Measurements from ENCODE around the gene MEIKIN.
A peak's percentile ranks its signal among the peaks of the same experiment; 100 is the strongest.

The MEIKIN gene

DNA sequence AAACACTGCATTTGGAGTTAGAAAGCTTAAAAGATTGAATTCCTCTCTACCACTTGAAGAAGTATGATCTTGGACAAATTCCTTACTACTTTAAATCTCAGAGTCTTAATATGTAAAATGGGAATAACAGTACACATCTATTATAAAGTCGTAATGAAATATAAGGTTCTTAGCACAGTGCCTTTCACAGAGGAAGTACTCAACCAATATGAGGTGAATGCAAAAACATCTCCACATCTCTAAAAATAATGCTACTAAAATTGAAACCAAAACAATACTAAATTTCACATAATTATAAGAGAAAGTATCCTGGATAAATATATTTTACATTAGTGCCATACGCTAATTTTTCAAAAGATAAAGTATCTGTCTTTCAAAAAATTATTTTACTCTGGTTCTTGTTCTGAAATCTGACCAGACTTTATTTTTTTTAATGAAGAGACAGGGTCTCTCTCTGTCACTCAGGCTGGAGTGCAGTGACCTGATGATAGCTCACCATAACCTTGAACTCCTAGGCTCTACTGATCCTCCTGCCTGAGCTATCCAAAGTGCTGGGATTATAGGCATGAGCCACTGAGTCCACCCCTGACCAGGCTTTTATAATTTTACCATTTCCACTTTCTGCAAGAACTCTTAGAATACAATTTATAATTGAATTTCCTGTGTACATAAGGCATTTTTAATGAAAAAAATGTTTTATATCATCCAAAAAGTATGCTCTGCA, 127.3 kb downstream of the MEIKIN start:
- Histone ChIP-seq H3K27ac (ENCODE audit: low read depth in 2 of 2, low read length in 2 of 2) (no peak overlapping the region), H3K36me3 (ENCODE audit: control insufficient read depth in 2 of 2, insufficient read depth in 2 of 2, low read length in 2 of 2) (no peaks in the 10 kb centered on the region), H3K4me3 (ENCODE audit: low read length in 2 of 2) (no peak overlapping the region), H3K27me3 (ENCODE audit: control insufficient read depth in 2 of 2, insufficient read depth in 2 of 2, low read length in 2 of 2) (no peaks in the 10 kb centered on the region), H3K9ac (ENCODE audit: low read depth in 1 of 2, low read length in 2 of 2) (no peak overlapping the region), H3K9me3 (ENCODE audit: control insufficient read depth in 2 of 2, low read length in 2 of 2) (no peaks in the 10 kb centered on the region), H3K4me1 (ENCODE audit: control insufficient read depth in 2 of 2, insufficient read depth in 2 of 2, low read length in 2 of 2) (no peaks in the 10 kb centered on the region)

DNA sequence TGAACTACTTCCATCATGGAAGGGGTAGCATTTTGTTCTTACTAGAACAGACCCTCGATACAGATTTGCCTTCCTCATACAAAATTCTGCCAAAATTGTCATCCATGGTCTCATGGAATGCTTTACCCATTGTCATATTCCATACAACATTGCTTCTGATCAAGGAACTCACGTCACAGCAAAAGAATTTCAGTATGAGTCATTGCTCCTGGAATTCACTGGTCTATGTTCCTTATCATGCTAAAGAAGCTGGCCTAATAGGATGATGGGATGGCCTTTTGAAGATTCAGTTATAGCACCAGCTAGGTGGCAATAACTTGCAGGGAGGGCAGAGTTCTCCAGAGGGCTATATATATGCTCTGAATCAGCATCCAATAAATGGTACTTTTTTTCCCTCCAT, 130.5 kb downstream of the MEIKIN start:
- no peak overlapping the region for H3K9ac ChIP-seq (ENCODE audit: low read depth in 1 of 2, low read length in 2 of 2)
- H3K36me3 ChIP-seq (ENCODE audit: control insufficient read depth in 2 of 2, insufficient read depth in 2 of 2, low read length in 2 of 2), result no peaks in the 10 kb centered on the region
- no peak overlapping the region for H3K27ac ChIP-seq (ENCODE audit: low read depth in 2 of 2, low read length in 2 of 2)

DNA sequence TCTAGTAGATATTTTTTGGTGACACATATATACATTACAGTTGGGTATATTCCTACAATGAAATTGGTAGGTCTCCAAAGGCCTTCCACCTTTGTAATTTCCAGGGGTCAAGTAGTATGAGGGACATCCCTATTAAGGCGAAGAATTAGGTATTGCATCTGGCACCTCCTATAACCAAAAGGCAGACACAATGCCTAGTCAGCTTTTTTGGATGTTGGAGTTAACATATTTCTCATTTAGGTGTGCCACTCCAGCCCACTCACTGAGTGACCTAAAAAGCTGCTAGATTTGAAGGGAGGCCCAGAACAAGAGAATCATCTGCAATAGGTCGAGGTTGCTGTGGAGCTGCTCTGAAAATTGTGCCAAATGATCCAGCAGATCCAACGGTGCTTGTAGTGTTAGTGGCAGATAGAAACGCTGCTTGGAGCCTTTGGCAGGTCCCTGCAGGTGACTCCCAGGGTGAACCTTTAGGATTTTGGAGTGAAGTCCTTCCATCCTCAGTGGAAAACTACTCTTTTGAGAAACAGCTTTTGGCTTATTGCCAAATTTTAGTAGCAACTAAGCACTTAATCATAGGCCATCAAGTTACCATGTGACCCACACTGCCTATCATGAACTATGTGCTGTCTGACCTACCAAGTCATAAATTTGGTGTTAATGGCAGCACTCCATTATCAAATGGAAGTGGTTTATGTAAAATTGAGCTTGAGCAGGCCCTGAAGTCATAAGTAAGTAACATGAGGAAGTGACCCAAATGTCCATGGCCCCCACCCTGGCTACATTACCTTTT, 132.9 kb downstream of the MEIKIN start:
- no peak overlapping the region for H3K9ac ChIP-seq (ENCODE audit: low read depth in 1 of 2, low read length in 2 of 2)
- H3K27me3 ChIP-seq (ENCODE audit: control insufficient read depth in 2 of 2, insufficient read depth in 2 of 2, low read length in 2 of 2), result no peaks in the 10 kb centered on the region

More for the DNA sequence above, 130.5 kb downstream of the MEIKIN start:
- no peaks in the 10 kb centered on the region for H3K27me3 ChIP-seq (ENCODE audit: control insufficient read depth in 2 of 2, insufficient read depth in 2 of 2, low read length in 2 of 2)
- H3K4me3 ChIP-seq (ENCODE audit: low read length in 2 of 2), result no peak overlapping the region
- H3K9me3 ChIP-seq (ENCODE audit: control insufficient read depth in 2 of 2, low read length in 2 of 2), result no peaks in the 10 kb centered on the region
- H3K4me1 ChIP-seq (ENCODE audit: control insufficient read depth in 2 of 2, insufficient read depth in 2 of 2, low read length in 2 of 2), result no peaks in the 10 kb centered on the region

DNA sequence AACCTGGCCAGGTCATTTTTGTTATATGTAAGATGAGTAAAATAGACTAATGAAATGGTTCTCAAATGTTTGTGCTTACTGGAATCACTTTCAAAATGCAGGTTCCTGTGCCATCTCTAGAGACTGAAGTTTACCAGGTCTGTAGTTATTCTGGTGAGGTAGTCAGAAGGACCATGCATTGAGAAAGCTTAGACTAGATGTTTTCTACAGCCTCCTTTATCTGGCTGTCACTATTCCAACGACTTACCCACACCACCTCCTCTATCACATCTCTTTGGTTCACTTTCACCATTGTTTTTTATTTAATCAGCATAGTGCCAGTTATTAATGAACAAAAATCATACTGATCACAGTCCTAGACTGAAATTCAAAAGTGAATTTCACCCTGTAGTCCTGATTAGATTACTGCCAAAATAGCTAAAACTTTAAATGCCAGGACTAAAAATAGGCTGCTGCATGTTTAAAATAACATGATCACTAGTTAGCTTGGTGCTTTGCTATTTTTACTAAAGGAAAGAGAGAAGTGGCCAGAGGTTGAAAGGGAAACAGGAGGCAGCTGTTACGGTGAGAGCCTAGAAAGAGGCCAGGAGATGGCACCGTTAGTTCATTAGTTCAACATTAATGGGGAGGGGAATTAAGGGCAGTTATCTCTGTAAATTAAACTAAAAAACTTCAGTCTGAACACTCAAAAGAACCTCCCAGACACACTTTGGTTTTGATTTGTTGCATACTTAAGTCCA, 134.8 kb downstream of the MEIKIN start:
- Histone ChIP-seq H3K4me3 (ENCODE audit: low read length in 2 of 2) (no peak overlapping the region), H3K27ac (ENCODE audit: low read depth in 2 of 2, low read length in 2 of 2) (no peak overlapping the region), H3K9ac (ENCODE audit: low read depth in 1 of 2, low read length in 2 of 2) (no peak overlapping the region)

More for the DNA sequence above, 132.9 kb downstream of the MEIKIN start:
- Histone ChIP-seq H3K9me3 (ENCODE audit: control insufficient read depth in 2 of 2, low read length in 2 of 2) (no peaks in the 10 kb centered on the region), H3K36me3 (ENCODE audit: control insufficient read depth in 2 of 2, insufficient read depth in 2 of 2, low read length in 2 of 2) (no peaks in the 10 kb centered on the region), H3K27ac (ENCODE audit: low read depth in 2 of 2, low read length in 2 of 2) (no peak overlapping the region), H3K4me3 (ENCODE audit: low read length in 2 of 2) (no peak overlapping the region), H3K4me1 (ENCODE audit: control insufficient read depth in 2 of 2, insufficient read depth in 2 of 2, low read length in 2 of 2) (no peaks in the 10 kb centered on the region)

DNA sequence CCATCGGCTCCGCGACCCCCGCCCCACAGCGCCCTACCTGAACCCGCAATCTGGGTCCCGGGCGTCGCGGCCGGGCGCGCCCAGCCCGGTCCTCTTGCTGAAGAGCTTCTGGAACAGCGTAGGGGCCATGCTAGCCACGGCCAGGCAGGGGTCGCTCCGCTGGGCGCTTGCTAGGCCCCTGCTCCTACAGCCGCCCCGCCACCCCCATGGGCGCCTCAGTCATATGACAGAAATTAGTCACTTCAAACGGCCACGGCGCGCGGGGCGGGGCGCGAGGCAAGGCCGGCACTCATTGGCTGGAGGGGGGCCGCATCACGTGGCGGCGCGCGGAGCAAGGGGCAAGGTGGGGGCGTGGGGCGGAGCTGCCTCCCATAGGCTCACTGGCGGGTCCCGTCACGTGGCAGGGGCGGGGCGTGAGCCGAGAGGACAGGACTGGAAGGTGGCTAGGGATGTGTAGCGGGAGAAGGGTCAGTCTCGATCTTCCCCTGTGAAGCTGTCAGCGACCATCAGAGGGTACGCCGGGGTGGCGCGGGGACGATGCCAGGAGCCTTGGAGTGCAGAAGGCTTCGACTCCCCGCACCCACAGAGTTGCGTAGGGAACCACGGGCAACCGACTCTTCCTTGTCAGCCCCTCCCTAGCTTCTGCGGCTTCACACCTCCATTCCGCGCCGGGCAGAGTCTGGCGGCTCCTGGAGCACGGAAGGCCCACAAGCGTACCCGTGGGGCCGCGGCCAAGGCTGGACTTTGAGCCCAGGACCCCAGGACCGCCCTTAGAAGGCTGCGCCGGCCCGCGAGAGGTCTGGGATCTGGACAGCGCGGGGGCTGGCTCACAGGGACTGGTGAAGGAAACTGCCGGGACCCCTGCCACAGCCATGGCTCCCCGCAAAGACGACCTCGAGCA, 148.4 kb downstream of the MEIKIN start, which contains the start of gene FNIP1:
Gene FNIP1 (minus strand): TSS at position 225 of the 901 bp plus-strand sequence. CDS start 96 bp downstream, at position 129.
- Histone ChIP-seq H3K4me3 (ENCODE audit: low read length in 2 of 2) (peak within 1 kb of the TSS; percentile 94 to 98), H3K36me3 (ENCODE audit: control insufficient read depth in 2 of 2, insufficient read depth in 2 of 2, low read length in 2 of 2) (no peaks in the 10 kb centered on the region)

More for the DNA sequence above, 134.8 kb downstream of the MEIKIN start:
- H3K9me3 ChIP-seq (ENCODE audit: control insufficient read depth in 2 of 2, low read length in 2 of 2), result no peaks in the 10 kb centered on the region
- H3K4me1 ChIP-seq (ENCODE audit: control insufficient read depth in 2 of 2, insufficient read depth in 2 of 2, low read length in 2 of 2), result no peaks in the 10 kb centered on the region
- no peaks in the 10 kb centered on the region for H3K27me3 ChIP-seq (ENCODE audit: control insufficient read depth in 2 of 2, insufficient read depth in 2 of 2, low read length in 2 of 2)
- H3K36me3 ChIP-seq (ENCODE audit: control insufficient read depth in 2 of 2, insufficient read depth in 2 of 2, low read length in 2 of 2), result no peaks in the 10 kb centered on the region

DNA sequence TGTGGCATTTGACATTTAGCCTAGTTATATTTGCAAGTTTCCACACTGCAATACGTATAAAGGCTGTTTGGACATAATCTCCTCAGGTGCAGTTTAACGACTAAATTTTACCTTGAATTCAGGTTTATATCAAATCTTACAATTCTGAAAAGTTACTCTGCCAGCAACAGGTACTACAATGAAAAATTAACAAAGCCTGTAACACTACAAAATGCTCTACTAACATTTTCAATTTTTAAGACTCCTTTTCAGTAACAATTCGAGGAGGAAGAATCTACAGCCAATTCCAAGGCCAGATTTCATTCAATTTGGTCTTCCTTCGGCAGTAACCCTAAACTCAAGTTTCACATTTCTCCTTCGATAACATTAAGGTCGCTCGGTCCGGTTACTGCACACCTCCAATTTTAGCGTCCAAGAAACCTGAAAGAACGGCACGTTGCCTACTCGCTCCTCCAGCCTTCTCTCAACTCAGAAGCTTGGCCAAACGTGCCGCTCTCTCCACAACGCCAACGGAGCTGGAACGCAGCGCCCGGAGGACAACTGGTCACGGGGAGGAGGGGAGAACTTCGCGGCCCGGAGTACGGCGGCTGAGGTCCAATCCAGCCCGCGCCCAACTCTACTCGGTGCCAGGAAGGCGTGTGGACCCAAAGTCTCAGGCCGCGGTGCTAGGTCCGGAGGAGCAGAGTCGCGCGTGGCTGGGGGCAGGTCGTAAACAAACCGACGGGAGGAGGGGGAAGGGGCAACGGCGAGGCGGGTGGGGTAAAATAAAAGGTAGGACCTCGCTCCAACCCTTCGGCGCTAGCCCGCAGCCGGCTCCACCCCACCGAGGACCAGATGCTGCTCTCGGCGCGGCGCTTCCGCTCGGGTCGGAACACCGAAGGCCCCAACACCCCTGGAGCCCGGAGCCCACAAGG, 149.3 kb downstream of the MEIKIN start:
- peak overlapping the region; percentile 96 to 98 for H3K27ac ChIP-seq (ENCODE audit: low read depth in 2 of 2, low read length in 2 of 2)
- H3K4me3 ChIP-seq (ENCODE audit: low read length in 2 of 2), result peak overlapping the region; percentile 93 to 98
- H3K9me3 ChIP-seq (ENCODE audit: control insufficient read depth in 2 of 2, low read length in 2 of 2), result no peaks in the 10 kb centered on the region
- H3K9ac ChIP-seq (ENCODE audit: low read depth in 1 of 2, low read length in 2 of 2), result peak overlapping the region; percentile 83 to 99
- H3K4me1 ChIP-seq (ENCODE audit: control insufficient read depth in 2 of 2, insufficient read depth in 2 of 2, low read length in 2 of 2), result peaks cover 8 to 13% of the 10 kb centered on the region in 2 donors
- no peaks in the 10 kb centered on the region for H3K27me3 ChIP-seq (ENCODE audit: control insufficient read depth in 2 of 2, insufficient read depth in 2 of 2, low read length in 2 of 2)
- no peaks in the 10 kb centered on the region for H3K36me3 ChIP-seq (ENCODE audit: control insufficient read depth in 2 of 2, insufficient read depth in 2 of 2, low read length in 2 of 2)

More for the DNA sequence above, 148.4 kb downstream of the MEIKIN start, which contains the start of gene FNIP1:
- Histone ChIP-seq H3K9ac (ENCODE audit: low read depth in 1 of 2, low read length in 2 of 2) (peak within 1 kb of the TSS; percentile 86 to 99), H3K27me3 (ENCODE audit: control insufficient read depth in 2 of 2, insufficient read depth in 2 of 2, low read length in 2 of 2) (no peaks in the 10 kb centered on the region), H3K9me3 (ENCODE audit: control insufficient read depth in 2 of 2, low read length in 2 of 2) (no peaks in the 10 kb centered on the region), H3K4me1 (ENCODE audit: control insufficient read depth in 2 of 2, insufficient read depth in 2 of 2, low read length in 2 of 2) (peaks cover 8 to 13% of the 10 kb centered on the region in 2 donors), H3K27ac (ENCODE audit: low read depth in 2 of 2, low read length in 2 of 2) (peak within 1 kb of the TSS; percentile 96 to 98)

DNA sequence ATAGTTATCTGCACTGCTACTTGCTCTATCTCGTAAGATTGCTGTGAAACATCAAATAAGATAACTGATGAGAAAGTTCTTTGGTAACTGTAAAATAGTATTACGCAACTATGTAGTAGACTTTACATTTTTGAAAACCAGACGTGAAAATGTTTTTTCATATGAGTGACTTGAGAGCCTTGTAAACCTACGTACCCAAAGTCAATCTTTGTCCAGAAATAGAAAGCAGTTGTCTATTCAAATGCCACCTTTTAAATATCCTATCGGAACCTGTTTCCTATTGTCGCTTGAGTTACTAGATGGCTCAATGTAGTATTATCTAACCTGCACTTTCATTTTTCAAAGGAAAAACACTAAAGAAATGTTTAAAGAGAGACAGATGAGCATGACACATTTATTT, 150.2 kb downstream of the MEIKIN start:
- Histone ChIP-seq H3K36me3 (ENCODE audit: control insufficient read depth in 2 of 2, insufficient read depth in 2 of 2, low read length in 2 of 2) (no peaks in the 10 kb centered on the region), H3K9ac (ENCODE audit: low read depth in 1 of 2, low read length in 2 of 2) (no peak overlapping the region), H3K4me3 (ENCODE audit: low read length in 2 of 2) (peak overlapping the region; percentile 93 to 98), H3K27me3 (ENCODE audit: control insufficient read depth in 2 of 2, insufficient read depth in 2 of 2, low read length in 2 of 2) (no peaks in the 10 kb centered on the region), H3K4me1 (ENCODE audit: control insufficient read depth in 2 of 2, insufficient read depth in 2 of 2, low read length in 2 of 2) (peaks cover 8 to 13% of the 10 kb centered on the region in 2 donors), H3K9me3 (ENCODE audit: control insufficient read depth in 2 of 2, low read length in 2 of 2) (no peaks in the 10 kb centered on the region), H3K27ac (ENCODE audit: low read depth in 2 of 2, low read length in 2 of 2) (no peak overlapping the region)

DNA sequence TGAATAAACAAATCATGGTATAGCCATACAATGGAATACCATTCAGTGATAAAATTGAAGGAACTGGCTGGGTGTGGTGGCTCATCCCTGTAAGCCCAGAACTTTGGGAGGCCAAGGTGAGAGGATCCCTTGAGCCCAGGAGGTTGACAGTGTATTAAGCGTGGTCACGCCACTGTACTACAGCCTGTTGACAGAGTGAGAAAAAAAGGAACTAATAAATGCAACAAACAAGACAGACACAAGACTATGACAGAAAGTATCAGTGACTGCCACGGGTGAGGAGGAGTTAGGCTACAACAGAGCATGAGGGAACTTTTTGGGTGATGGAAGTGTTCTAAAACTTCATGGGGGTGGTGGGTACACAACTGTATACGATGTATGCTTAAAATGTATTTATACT, 150.9 kb downstream of the MEIKIN start:
- H3K36me3 ChIP-seq (ENCODE audit: control insufficient read depth in 2 of 2, insufficient read depth in 2 of 2, low read length in 2 of 2), result no peaks in the 10 kb centered on the region
- no peak overlapping the region for H3K27ac ChIP-seq (ENCODE audit: low read depth in 2 of 2, low read length in 2 of 2)
- no peaks in the 10 kb centered on the region for H3K27me3 ChIP-seq (ENCODE audit: control insufficient read depth in 2 of 2, insufficient read depth in 2 of 2, low read length in 2 of 2)
- H3K9me3 ChIP-seq (ENCODE audit: control insufficient read depth in 2 of 2, low read length in 2 of 2), result no peaks in the 10 kb centered on the region
- H3K4me3 ChIP-seq (ENCODE audit: low read length in 2 of 2), result peak overlapping the region in 1 of 2 donors; percentile 93
- H3K9ac ChIP-seq (ENCODE audit: low read depth in 1 of 2, low read length in 2 of 2), result no peak overlapping the region
- H3K4me1 ChIP-seq (ENCODE audit: control insufficient read depth in 2 of 2, insufficient read depth in 2 of 2, low read length in 2 of 2), result peaks cover 8 to 13% of the 10 kb centered on the region in 2 donors

All from mucosa of rectum (tissue), 2 donors.